ENCODE results near the gene ZPBP2. TPM values are rescaled to one million over a fixed set of nuclear protein-coding genes. Genes with fewer than 3 reads are reported as not detected.
"Not testable (repeated sequence)": the region's sequence is repeated elsewhere in the genome, so short reads cannot be mapped to it uniquely, and the experiment has no call there.

Gene ZPBP2
- total RNA-seq, 4 donors from 2014 or later, result not detected

GRCh38 chr17:39845052-39845846, 22.8 kb upstream of the ZPBP2 start:
- no peaks in the 10 kb centered on the region for H3K9me3 ChIP-seq
- no peak overlapping the region for H3K4me3 ChIP-seq
- 65 to 68% methylated on average over 8 of the region's 8 CpGs for WGBS, 2 donors
- no peaks in the 10 kb centered on the region for H3K36me3 ChIP-seq
- TF ChIP-seq EP300 (IDR thresholded peaks at IDR 0.05) (no peak), POLR2A (IDR thresholded peaks at IDR 0.05) (no peak), CTCF (IDR thresholded peaks at IDR 0.05) (no peak)
- H3K4me1 ChIP-seq, result no peaks in the 10 kb centered on the region
- H3K27ac ChIP-seq, result no peak overlapping the region
- H3K27me3 ChIP-seq, result peaks cover 0 to 45% of the 10 kb centered on the region in 2 donors
- DNase-seq (ENCODE audit: low spot score in 2 of 2), result no peak

GRCh38 chr17:39846205-39846604, 21.8 kb upstream of the ZPBP2 start:
- Histone ChIP-seq H3K9me3 (no peaks in the 10 kb centered on the region), H3K4me1 (no peaks in the 10 kb centered on the region), H3K27me3 (peaks cover 0 to 45% of the 10 kb centered on the region in 2 donors), H3K4me3 (no peak overlapping the region), H3K36me3 (no peaks in the 10 kb centered on the region), H3K27ac (no peak overlapping the region)
- no peak for TF ChIP-seq CTCF (IDR thresholded peaks at IDR 0.05)
- no peak for TF ChIP-seq EP300 (IDR thresholded peaks at IDR 0.05)
- TF ChIP-seq POLR2A (IDR thresholded peaks at IDR 0.05), result no peak
- DNase-seq (ENCODE audit: low spot score in 2 of 2), result no peak
- WGBS, 2 donors, result 70 to 77% methylated on average over 4 of the region's 4 CpGs

- Histone ChIP-seq H3K36me3 (no peaks in the 10 kb centered on the region), H3K9me3 (no peaks in the 10 kb centered on the region), H3K4me1 (no peaks in the 10 kb centered on the region), H3K27ac (no peak overlapping the region), H3K4me3 (no peak overlapping the region), H3K27me3 (peaks cover 0 to 41% of the 10 kb centered on the region in 2 donors)
- no peak for DNase-seq (ENCODE audit: low spot score in 2 of 2)
- TF ChIP-seq EP300 (IDR thresholded peaks at IDR 0.05) (no peak), CTCF (IDR thresholded peaks at IDR 0.05) (no peak), POLR2A (IDR thresholded peaks at IDR 0.05) (no peak)
- WGBS, 2 donors, result 72 to 77% methylated on average over 4 of the region's 4 CpGs
Measured at GRCh38 chr17:39848600-39848999, 19.4 kb upstream of the ZPBP2 start.

- H3K9me3 ChIP-seq; H3K36me3 ChIP-seq; DNase-seq (ENCODE audit: low spot score in 2 of 2); H3K27ac ChIP-seq; H3K4me3 ChIP-seq; H3K4me1 ChIP-seq: not testable (repeated sequence)
- H3K27me3 ChIP-seq, result peaks cover 0 to 36% of the 10 kb centered on the region in 2 donors
Measured at GRCh38 chr17:39850186-39850585, 17.8 kb upstream of the ZPBP2 start.

- H3K36me3 ChIP-seq, result no peaks in the 10 kb centered on the region
Measured at GRCh38 chr17:39852239-39852638, 15.8 kb upstream of the ZPBP2 start.

More at GRCh38 chr17:39852239-39852638, 15.8 kb upstream of the ZPBP2 start:
- Histone ChIP-seq H3K27ac (no peak overlapping the region), H3K9me3 (no peaks in the 10 kb centered on the region), H3K4me3 (no peak overlapping the region), H3K27me3 (peaks cover 0 to 30% of the 10 kb centered on the region in 2 donors), H3K4me1 (no peaks in the 10 kb centered on the region)
- no peak for DNase-seq (ENCODE audit: low spot score in 2 of 2)
- 49 to 64% methylated on average over 3 of the region's 3 CpGs for WGBS, 2 donors
- no peak for TF ChIP-seq POLR2A (IDR thresholded peaks at IDR 0.05)
- TF ChIP-seq EP300 (IDR thresholded peaks at IDR 0.05), result no peak
- no peak for TF ChIP-seq CTCF (IDR thresholded peaks at IDR 0.05)
